ENCODE data around the gene FARP1.
"Not testable (repeated sequence)": the region's sequence is repeated elsewhere in the genome, so short reads cannot be mapped to it uniquely, and the experiment has no call there.

The FARP1 gene

GRCh38 chr13:98225036-98225940 is 82.4 kb downstream of the FARP1 start:
- no peak for DNase-seq (ENCODE audit: low read depth)

- no peak for DNase-seq (ENCODE audit: low read depth)
Measured at GRCh38 chr13:98226496-98226895, 83.6 kb downstream of the FARP1 start.

GRCh38 chr13:98228661-98229341 is 85.9 kb downstream of the FARP1 start:
- peak; percentile 92 for DNase-seq (ENCODE audit: low read depth)

- DNase-seq (ENCODE audit: low read depth): not testable (repeated sequence)
Measured at GRCh38 chr13:98230762-98231161, 87.9 kb downstream of the FARP1 start.

GRCh38 chr13:98232456-98232855 is 89.6 kb downstream of the FARP1 start:
- peak; percentile 82 for DNase-seq (ENCODE audit: low read depth)

- DNase-seq (ENCODE audit: low read depth): no peak
Measured at GRCh38 chr13:98233127-98233526, 90.2 kb downstream of the FARP1 start.

GRCh38 chr13:98234348-98234747 is 91.5 kb downstream of the FARP1 start:
- DNase-seq (ENCODE audit: low read depth): no peak

GRCh38 chr13:98236197-98236596 is 93.3 kb downstream of the FARP1 start:
- no peak for DNase-seq (ENCODE audit: low read depth)

- DNase-seq (ENCODE audit: low read depth): no peak
Measured at GRCh38 chr13:98237331-98237730, 94.4 kb downstream of the FARP1 start.

GRCh38 chr13:98239162-98240076 is 96.5 kb downstream of the FARP1 start:
- no peak for DNase-seq (ENCODE audit: low read depth)

- no peak for DNase-seq (ENCODE audit: low read depth)
Measured at GRCh38 chr13:98240135-98240534, 97.2 kb downstream of the FARP1 start.

GRCh38 chr13:98240974-98241373 is 98.1 kb downstream of the FARP1 start:
- no peak for DNase-seq (ENCODE audit: low read depth)

GRCh38 chr13:98241976-98242375 is 99.1 kb downstream of the FARP1 start:
- DNase-seq (ENCODE audit: low read depth): no peak

GRCh38 chr13:98242403-98242802 is 99.5 kb downstream of the FARP1 start:
- DNase-seq (ENCODE audit: low read depth): no peak

GRCh38 chr13:98243929-98244272 is 101.0 kb downstream of the FARP1 start:
- no peak for DNase-seq (ENCODE audit: low read depth)

GRCh38 chr13:98246538-98247172 is 103.8 kb downstream of the FARP1 start:
- no peak for DNase-seq (ENCODE audit: low read depth)

- no peak for DNase-seq (ENCODE audit: low read depth)
Measured at GRCh38 chr13:98251708-98252107, 108.8 kb downstream of the FARP1 start.

- peak; percentile 95 for DNase-seq (ENCODE audit: low read depth)
Measured at GRCh38 chr13:98252931-98253470, 110.1 kb downstream of the FARP1 start.

- no peak for DNase-seq (ENCODE audit: low read depth)
Measured at GRCh38 chr13:98253526-98253925, 110.6 kb downstream of the FARP1 start.

- peak; percentile 88 for DNase-seq (ENCODE audit: low read depth)
Measured at GRCh38 chr13:98254513-98254912, 111.6 kb downstream of the FARP1 start.

GRCh38 chr13:98258226-98258625 is 115.3 kb downstream of the FARP1 start:
- no peak for DNase-seq (ENCODE audit: low read depth)
